H1 (cell line): ENCODE measurements around the gene CTBP2. TPM values are rescaled to one million over a fixed set of nuclear protein-coding genes. Genes with fewer than 3 reads are reported as not detected.

Experiments used
- CTCF ChIA-PET: fragments of 300-600 bp; sonication (Branson Sonifier 250); formaldehyde crosslinking; loops from one replicate; lab custom pipeline; 2021; ENCODE audit not compliant: partially characterized antibody; lab: Charles Lee
- POLR2A ChIA-PET: fragments of 300-600 bp; sonication (Branson Sonifier 250); formaldehyde crosslinking; loops from one replicate; lab custom pipeline; 2021; ENCODE audit warnings: inconsistent platforms; ENCODE audit not compliant: partially characterized antibody; lab: Charles Lee
- DNase-seq, 2 experiments: peaks; one replicate each; pipeline versions ENCODE4 v3.0.0 to v3.0.0-alpha.2; 2010 to 2022; ENCODE audit warnings: low spot score in 2 of 2, low read depth in 1 of 2, mixed read lengths in 1 of 2
- FAIRE-seq: peaks from 2 replicates; lab custom pipeline; 2011; peaks lifted over from hg19 to GRCh38; lab: Jason Lieb, UNC
- H2AFZ ChIP-seq: 2 replicates; pipeline ENCODE4 v1.8.1; 2012; ENCODE audit warnings: low read length, inconsistent platforms
- H2AK5ac ChIP-seq: 2 replicates; pipeline ENCODE4 v1.6.1; 2013; ENCODE audit warnings: low read depth, low read length
- H2BK120ac ChIP-seq: replicated peaks from 2 replicates; pipeline ENCODE3; 2013; ENCODE audit warnings: low read depth, low read length, inconsistent platforms
- H2BK12ac ChIP-seq: 2 replicates; pipeline ENCODE4 v1.6.1; 2013; ENCODE audit warnings: low read depth, low read length
- H2BK15ac ChIP-seq: 2 replicates; pipeline ENCODE4 v1.6.1; 2013; ENCODE audit warnings: low read length
- H2BK20ac ChIP-seq: 2 replicates; pipeline ENCODE4 v1.6.1; 2013; ENCODE audit warnings: low read length
- H2BK5ac ChIP-seq: 2 replicates; pipeline ENCODE4 v1.6.1; 2013; ENCODE audit warnings: low read depth, low read length
- H3K14ac ChIP-seq: 2 replicates; pipeline ENCODE4 v1.6.1; 2013; ENCODE audit warnings: inconsistent platforms; ENCODE audit not compliant: insufficient read length
- H3K18ac ChIP-seq: 2 replicates; pipeline ENCODE4 v1.6.1; 2013; ENCODE audit warnings: low read length; ENCODE audit errors: extremely low read depth
- H3K23ac ChIP-seq: 2 replicates; pipeline ENCODE4 v1.6.1; 2013; ENCODE audit warnings: inconsistent platforms; ENCODE audit not compliant: insufficient read length
- H3K23me2 ChIP-seq: 2 replicates; pipeline ENCODE4 v1.6.1; 2013; ENCODE audit warnings: low read depth, low read length
- H3K27ac ChIP-seq: 2 replicates; pipeline ENCODE4 v1.6.1; 2011; ENCODE audit warnings: low read depth, low read length, inconsistent platforms
- H3K27me3 ChIP-seq, 4 experiments: replicated peaks in 1 of 4; 1 replicate in 1 of 4; 2 replicates in 3 of 4; pipeline versions ENCODE4 v1.6.1 to v1.8.1; 2011 to 2013; ENCODE audit warnings: low read length in 3 of 4, mild to moderate bottlenecking in 3 of 4, inconsistent platforms in 2 of 4, mixed read lengths in 2 of 4, moderate library complexity in 1 of 4; ENCODE audit not compliant: control insufficient read depth in 3 of 4, insufficient read depth in 3 of 4; ENCODE audit errors: extremely low read depth in 1 of 4
- H3K36me3 ChIP-seq, 4 experiments: 2 replicates each; pipeline versions ENCODE4 v1.6.1 to v1.8.1; 2011 to 2013; ENCODE audit warnings: mild to moderate bottlenecking in 4 of 4, low read length in 3 of 4, moderate library complexity in 2 of 4, control low read depth in 1 of 4, inconsistent platforms in 1 of 4; ENCODE audit not compliant: insufficient read depth in 4 of 4, control insufficient read depth in 2 of 4
- H3K4ac ChIP-seq: replicated peaks from 2 replicates; pipeline ENCODE3; 2013; ENCODE audit warnings: low read length, low read depth, mixed read lengths, inconsistent platforms; ENCODE audit not compliant: insufficient read length
- H3K4me1 ChIP-seq, 4 experiments: replicated peaks in 1 of 4; 1 replicate in 1 of 4; 2 replicates in 3 of 4; pipeline versions ENCODE4 v1.6.1 to v1.8.1; 2011 to 2013; ENCODE audit warnings: low read length in 3 of 4, inconsistent platforms in 2 of 4, mixed read lengths in 1 of 4; ENCODE audit not compliant: insufficient read depth in 4 of 4, control insufficient read depth in 3 of 4
- H3K4me2 ChIP-seq, 2 experiments: 2 replicates each; pipeline versions ENCODE4 v1.6.1 to v1.8.1; 2011 to 2013; ENCODE audit warnings: low read depth in 2 of 2, low read length in 2 of 2, control low read depth in 1 of 2, inconsistent platforms in 1 of 2, mild to moderate bottlenecking in 1 of 2; ENCODE audit not compliant: insufficient read depth in 1 of 2
- H3K4me3 ChIP-seq, 4 experiments: fragments of 200-600, 300-600 bp in 1 of 4; sonication (generic), shearing (Covaris generic), sonication (Bioruptor Twin) in 1 of 4; 2 replicates each; pipeline versions ENCODE4 v1.5.1 to v1.8.1; 2011 to 2016; ENCODE audit warnings: low read length in 4 of 4, low read depth in 3 of 4, control low read depth in 2 of 4, inconsistent platforms in 2 of 4, mild to moderate bottlenecking in 2 of 4, mixed read lengths in 1 of 4, moderate library complexity in 1 of 4; ENCODE audit not compliant: insufficient read depth in 2 of 4; ENCODE audit errors: extremely low read depth in 1 of 4
- H3K56ac ChIP-seq: replicated peaks from 2 replicates; pipeline ENCODE3; 2013; ENCODE audit warnings: low read depth, mild to moderate bottlenecking, mixed read lengths, low read length, inconsistent platforms; ENCODE audit not compliant: insufficient read length
- H3K79me1 ChIP-seq: 2 replicates; pipeline ENCODE4 v1.6.1; 2013; ENCODE audit warnings: low read depth, low read length, control low read depth
- H3K79me2 ChIP-seq, 2 experiments: 2 replicates each; pipeline versions ENCODE4 v1.6.1 to v1.8.1; 2012 to 2013; ENCODE audit warnings: low read length in 2 of 2, mild to moderate bottlenecking in 2 of 2, inconsistent platforms in 1 of 2; ENCODE audit not compliant: insufficient read depth in 2 of 2, control insufficient read depth in 1 of 2
- H3K9ac ChIP-seq, 4 experiments: replicated peaks in 1 of 4; 1 replicate in 1 of 4; 2 replicates in 3 of 4; pipeline versions ENCODE4 v1.6.1 to v1.8.1; 2011 to 2013; ENCODE audit warnings: low read depth in 3 of 4, low read length in 3 of 4, control low read depth in 2 of 4, mild to moderate bottlenecking in 2 of 4, moderate library complexity in 2 of 4, inconsistent platforms in 1 of 4; ENCODE audit errors: extremely low read depth in 1 of 4
- H3K9me3 ChIP-seq, 2 experiments: 2 replicates each; pipeline versions ENCODE4 v1.6.1 to v1.8.1; 2012 to 2013; ENCODE audit warnings: mild to moderate bottlenecking in 2 of 2, moderate library complexity in 2 of 2, control low read depth in 1 of 2, inconsistent platforms in 1 of 2, low read depth in 1 of 2, low read length in 1 of 2, mixed read lengths in 1 of 2; ENCODE audit not compliant: insufficient read depth in 2 of 2
- H4K20me1 ChIP-seq, 2 experiments: replicated peaks in 1 of 2; 2 replicates each; pipeline versions ENCODE3 to v1.8.1; 2011 to 2013; ENCODE audit warnings: inconsistent platforms in 2 of 2, low read length in 2 of 2, mild to moderate bottlenecking in 1 of 2; ENCODE audit not compliant: insufficient read depth in 2 of 2, control insufficient read depth in 1 of 2
- H4K5ac ChIP-seq: 2 replicates; pipeline ENCODE4 v1.6.1; 2013; ENCODE audit warnings: low read length, low read depth, mixed read lengths, inconsistent platforms; ENCODE audit not compliant: insufficient read length
- H4K8ac ChIP-seq: 2 replicates; pipeline ENCODE4 v1.8.0; 2013; ENCODE audit warnings: mild to moderate bottlenecking, moderate library complexity, low read length, inconsistent platforms; ENCODE audit not compliant: insufficient read depth; ENCODE audit errors: extremely low read depth
- H4K91ac ChIP-seq: replicated peaks from 2 replicates; pipeline ENCODE3; 2013; ENCODE audit warnings: low read length, mixed read lengths, inconsistent platforms; ENCODE audit not compliant: insufficient read length
- HDAC2 ChIP-seq, 2 experiments: fragments of 300-600 bp in 1 of 2; sonication (generic) in 1 of 2; IDR thresholded peaks; 2 replicates each; pipeline ENCODE4 v1.6.1; 2011 to 2012; ENCODE audit warnings: low read depth in 2 of 2, low read length in 2 of 2, mild to moderate bottlenecking in 2 of 2, moderate library complexity in 2 of 2, borderline replicate concordance in 1 of 2, inconsistent platforms in 1 of 2
- POLR2A ChIP-seq, 2 experiments: IDR thresholded peaks; 1 replicate in 1 of 2; 2 replicates in 1 of 2; pipeline ENCODE4 v1.6.1; 2011; ENCODE audit warnings: low read depth in 2 of 2, low read length in 2 of 2, mild to moderate bottlenecking in 2 of 2; ENCODE audit errors: control extremely low read depth in 1 of 2
- WGBS, 2 experiments: shearing (Covaris generic) in 1 of 2; methylation state at CpG; one replicate each; pipeline versions ENCODE4 v1.1.6 to v1.1.7; 2013 to 2015; ENCODE audit warnings: low lambda C conversion rate in 2 of 2, mixed read lengths in 2 of 2, inconsistent platforms in 1 of 2, low coverage in 1 of 2, missing lambda C conversion rate in 1 of 2; ENCODE audit not compliant: insufficient replicate concordance in 2 of 2, insufficient coverage in 1 of 2, insufficient read length in 1 of 2; ENCODE audit errors: extremely low coverage in 1 of 2, missing lambda C conversion rate in 1 of 2; 5-methylcytosine and 5-hydroxymethylcytosine counted together
- polyA plus RNA-seq, 7 experiments: library from polyadenylated mRNA; depleted of rRNA in 3 of 7; stranded (reverse) in 5 of 7; unstranded in 2 of 7; fragments of >200 nt in 5 of 7; fragments of 200-250 nt in 2 of 7; gene quantifications; 1 replicate in 5 of 7; 2 replicates in 1 of 7; 4 replicates in 1 of 7; pipeline versions ENCODE4 v1.2.1 to v1.2.3, GENCODE V29; 2011 to 2013; ENCODE audit warnings: missing spikeins in 2 of 7, mixed read lengths in 2 of 7
- total RNA-seq: library from RNA; stranded (reverse); fragmentation: NEBNext Ultra II Directional; extraction: Animal tissue kit (Norgen Biotek cat#: 25700); gene quantifications from 2 replicates; pipeline ENCODE4 v1.2.1, GENCODE V29; 2021

The CTBP2 gene
- total and polyA plus RNA-seq, 2 of the 8 experiments (the other 6 are each of a cell fraction or from before 2014, with no cell fraction given), result 208 to 221 TPM

- H3K4me1 ChIP-seq, result peaks cover 37 to 66% (median 56%) of the 10 kb centered on the region in 4 experiments
- H3K27ac ChIP-seq, result peak overlapping the region; percentile 17; the same call in 1 of the 2 replicates
- H3K4me3 ChIP-seq, result no peak overlapping the region
- H4K91ac ChIP-seq, result no peak overlapping the region
- CTCF ChIA-PET, result interaction anchor here (1.0 to 2.0 kb wide), 5 partner anchors 12 to 195 kb away, joined by 4 to 6 read pairs (median 5); no protein-coding TSS in a partner anchor
- H3K9ac ChIP-seq, result no peak overlapping the region
- no peak for FAIRE-seq
- POLR2A ChIA-PET, result interaction anchor here (0.6 to 3.9 kb wide), 10 partner anchors 9 to 156 kb away, joined by 3 to 22 read pairs (median 4); no protein-coding TSS in a partner anchor
- peak overlapping the region in 1 of 2 experiments; percentile 79; a peak in 2 of 4 replicates for H3K4me2 ChIP-seq
- H3K79me1 ChIP-seq, result peaks cover 12% of the 10 kb centered on the region
- no peak for TF ChIP-seq HDAC2 (IDR thresholded peaks at IDR 0.05; ENCODE audit: borderline replicate concordance in 1 of 2, low read depth in 2 of 2, low read length in 2 of 2)
- TF ChIP-seq POLR2A (IDR thresholded peaks at IDR 0.05; ENCODE audit: control extremely low read depth in 1 of 2, low read depth in 2 of 2, low read length in 2 of 2), result 0 out of 3 replicates have a peak, but pooled peaks of 1 of the 2 experiments have one; percentile 20
- peaks cover 3% of the 10 kb centered on the region for H3K23me2 ChIP-seq
- WGBS, 2 experiments, result 85% methylated on average over 7 of the region's 7 CpGs; no CpG with 5 or more reads in 1 of the 2 experiments
- H3K23ac ChIP-seq, result no peak overlapping the region
- peaks cover 80 to 97% of the 10 kb centered on the region in 2 experiments for H3K79me2 ChIP-seq
- no peak overlapping the region for H3K14ac ChIP-seq
- no peak overlapping the region for H2AFZ ChIP-seq
- H2BK20ac ChIP-seq, result no peak overlapping the region
- no peak overlapping the region for H3K18ac ChIP-seq
- H2BK120ac ChIP-seq, result no peak overlapping the region
- no peak for DNase-seq
- no peak overlapping the region for H4K5ac ChIP-seq
- peaks cover 50 to 59% of the 10 kb centered on the region in 2 experiments for H4K20me1 ChIP-seq
- H2BK15ac ChIP-seq, result no peak overlapping the region
- no peak overlapping the region for H2AK5ac ChIP-seq
- no peaks in the 10 kb centered on the region for H3K27me3 ChIP-seq
- H4K8ac ChIP-seq, result no peak overlapping the region
- no peak overlapping the region for H2BK12ac ChIP-seq
- no peak overlapping the region for H3K56ac ChIP-seq
- no peaks in the 10 kb centered on the region for H3K9me3 ChIP-seq
- 0 out of 2 replicates have a peak overlapping the region, but pooled peaks have one; percentile 30 for H2BK5ac ChIP-seq
- H3K4ac ChIP-seq, result no peak overlapping the region
- peaks cover 0 to 47% (median 4%) of the 10 kb centered on the region in 4 experiments; a peak in 6 of 8 replicates for H3K36me3 ChIP-seq
Measured at GRCh38 chr10:125147971-125148439, 12.4 kb downstream of the CTBP2 start.
